Measurements from ENCODE around the gene SCG3. TPM values are rescaled to one million over a fixed set of nuclear protein-coding genes. Genes with fewer than 3 reads are reported as not detected.

Gene SCG3
- total RNA-seq, 1 donor from 2014 or later, result not detected

DNA sequence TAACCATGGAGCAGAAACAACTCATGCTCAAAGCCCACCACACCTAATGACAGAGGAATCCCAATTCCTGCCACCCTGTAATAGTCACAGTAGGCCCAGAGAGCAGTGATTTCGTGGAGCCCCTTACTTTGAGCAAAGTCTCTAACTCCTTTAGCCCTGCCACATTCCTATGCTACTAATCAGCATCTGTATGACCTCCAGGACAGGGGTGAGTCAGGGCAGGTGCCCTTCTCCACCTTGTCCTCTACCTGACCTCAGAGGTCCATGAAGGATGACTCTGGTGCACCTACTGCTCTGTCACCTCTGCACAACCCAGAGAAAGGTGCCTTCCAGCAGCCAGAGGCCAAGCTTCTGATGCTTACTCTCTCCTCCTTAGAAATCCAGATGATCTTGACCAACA lies 6.1 kb upstream of the SCG3 start:
- intact Hi-C loops (cut with DNase I), result no loop called here
- no peak for ATAC-seq
- no peak for DNase-seq (ENCODE audit: missing footprints)

DNA sequence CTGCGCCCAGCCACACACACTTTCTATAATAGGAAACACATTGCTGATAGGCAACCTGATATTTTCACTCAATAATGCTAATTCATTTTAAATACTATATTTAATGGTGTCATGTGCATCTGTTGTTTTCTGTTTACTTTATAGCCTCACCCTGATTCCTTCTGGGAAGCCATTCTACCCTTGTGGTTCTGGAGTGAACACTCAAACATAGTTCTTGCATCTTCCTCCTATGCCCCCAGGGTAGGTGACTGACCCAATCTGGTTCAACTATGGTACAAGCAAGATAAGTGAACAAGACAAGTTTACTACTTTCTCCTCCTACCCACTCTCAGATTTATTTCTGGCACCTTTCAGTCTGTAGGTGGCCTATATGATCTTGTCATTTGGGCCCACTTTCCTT lies 4.3 kb upstream of the SCG3 start:
- intact Hi-C loops (cut with DNase I), result no loop called here
- DNase-seq (ENCODE audit: missing footprints), result no peak
- no peak for ATAC-seq

DNA sequence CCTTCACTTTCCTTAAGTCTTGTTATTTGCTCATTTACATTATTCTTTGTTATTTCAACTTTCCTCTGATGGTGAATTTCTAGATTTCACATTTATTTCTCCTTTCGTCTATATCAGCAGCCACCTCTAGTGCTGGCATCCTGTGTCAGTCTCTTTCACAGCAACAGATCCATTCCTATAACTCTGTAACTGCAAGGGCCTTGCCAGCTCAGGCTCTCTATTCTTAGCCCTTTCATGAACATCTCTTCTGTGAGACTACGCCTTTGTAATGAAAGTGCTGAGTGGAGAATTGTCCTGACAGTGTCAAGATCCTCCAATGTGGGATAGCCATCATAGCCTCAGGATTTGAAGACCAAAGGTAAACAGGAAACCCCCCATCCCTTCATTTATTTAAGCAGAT lies 3.9 kb upstream of the SCG3 start:
- intact Hi-C loops (cut with DNase I), result no loop called here
- DNase-seq (ENCODE audit: missing footprints), result no peak
- ATAC-seq, result no peak

DNA sequence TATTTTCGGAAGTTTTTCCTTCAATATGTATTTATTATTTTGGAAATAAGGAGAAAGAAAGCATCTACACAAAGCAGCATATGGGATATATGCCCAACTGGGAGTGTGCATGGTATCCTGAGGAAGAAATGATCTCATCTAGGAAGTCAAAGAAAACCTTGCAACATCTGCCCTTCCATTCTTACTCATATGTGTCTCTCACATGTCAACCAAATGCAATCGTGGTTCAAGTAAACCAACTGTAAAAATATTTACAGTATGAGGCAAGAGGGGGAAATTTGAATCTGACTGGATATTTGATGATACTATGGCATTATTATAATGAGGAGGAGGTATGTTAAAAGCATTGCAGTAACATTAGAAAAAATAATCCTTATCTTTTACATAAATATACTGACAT lies 3.2 kb upstream of the SCG3 start:
- intact Hi-C loops (cut with DNase I), result no loop called here
- DNase-seq (ENCODE audit: missing footprints), result no peak
- ATAC-seq, result no peak

DNA sequence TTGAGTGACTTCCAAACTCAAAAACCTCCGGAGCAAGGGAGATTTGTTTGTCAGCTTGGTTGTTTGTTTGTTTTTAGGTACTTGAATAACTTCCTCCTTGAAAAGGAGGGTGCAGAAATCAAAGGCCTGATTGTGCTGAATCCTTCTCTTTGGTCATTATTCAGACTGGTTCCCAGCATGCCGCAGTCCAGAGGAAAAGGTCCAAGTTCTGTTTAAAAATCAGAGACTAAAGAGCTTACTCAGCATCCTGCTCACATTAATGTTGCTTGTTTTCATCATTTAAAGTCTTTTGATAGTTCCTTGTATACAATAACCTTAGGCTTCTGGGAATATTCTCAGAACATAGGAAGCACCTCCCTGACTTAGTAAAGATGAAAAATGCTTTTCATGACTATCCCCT lies 982 bp upstream of the SCG3 start:
- no peak for ATAC-seq
- intact Hi-C loops (cut with DNase I), result no loop called here
- no peak for DNase-seq (ENCODE audit: missing footprints)

DNA sequence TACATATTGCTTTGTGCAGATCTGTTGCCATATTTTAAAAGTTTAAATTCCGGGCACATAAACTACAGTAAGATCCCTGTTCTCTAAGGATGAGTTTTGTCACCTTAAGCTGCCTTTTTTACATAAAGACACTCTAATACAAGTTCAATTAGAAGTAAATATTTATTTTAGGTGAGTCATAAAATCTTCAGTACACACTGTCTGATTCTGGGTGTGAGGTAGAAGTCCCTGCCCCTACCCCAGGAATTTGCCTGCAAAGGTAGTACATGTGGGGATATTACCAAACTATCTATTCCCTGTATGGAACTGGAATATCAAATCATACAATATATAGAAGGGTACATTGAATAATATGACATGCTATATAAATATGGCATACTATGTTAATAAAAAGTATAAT lies 6.3 kb downstream of the SCG3 start:
- ATAC-seq (no peak), DNase-seq (ENCODE audit: missing footprints) (no peak)
- intact Hi-C loops (cut with DNase I), result no loop called here

DNA sequence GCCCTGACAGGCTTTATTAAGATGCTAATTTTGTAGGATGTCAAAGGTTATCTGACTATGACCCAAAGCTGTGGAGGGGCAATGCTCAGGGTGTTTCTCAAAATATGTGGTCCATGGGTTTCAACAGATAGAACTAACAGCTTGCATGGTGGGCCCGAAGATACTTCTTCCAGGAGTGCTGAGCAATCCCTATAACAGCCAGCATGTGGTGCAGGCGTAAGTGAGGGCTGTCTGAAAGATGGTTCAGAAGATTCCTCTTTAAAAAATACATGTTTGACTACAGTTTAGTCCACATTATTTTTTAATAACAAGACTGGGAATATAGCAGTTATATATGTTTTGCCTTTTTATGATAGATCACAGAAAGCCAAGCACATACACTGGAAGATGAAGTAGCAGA lies 7.6 kb downstream of the SCG3 start:
- ATAC-seq (no peak), DNase-seq (ENCODE audit: missing footprints) (no peak)
- intact Hi-C loops (cut with DNase I), result no loop called here

DNA sequence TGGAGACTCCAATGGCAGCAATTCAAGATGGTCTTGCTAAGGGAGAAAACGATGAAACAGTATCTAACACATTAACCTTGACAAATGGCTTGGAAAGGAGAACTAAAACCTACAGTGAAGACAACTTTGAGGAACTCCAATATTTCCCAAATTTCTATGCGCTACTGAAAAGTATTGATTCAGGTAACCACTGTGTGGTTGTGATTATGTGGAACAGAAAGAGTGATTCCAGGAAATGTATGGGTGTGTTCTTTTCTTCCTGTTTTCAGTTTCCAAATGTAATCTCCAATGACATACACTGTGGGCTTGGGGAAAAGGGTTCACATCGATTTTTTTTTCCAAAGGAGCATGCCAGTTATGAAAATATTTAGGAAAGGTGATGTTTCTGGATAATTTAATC lies 10.9 kb downstream of the SCG3 start:
- intact Hi-C loops (cut with DNase I), result no loop called here
- ATAC-seq, result no peak
- DNase-seq (ENCODE audit: missing footprints), result no peak

DNA sequence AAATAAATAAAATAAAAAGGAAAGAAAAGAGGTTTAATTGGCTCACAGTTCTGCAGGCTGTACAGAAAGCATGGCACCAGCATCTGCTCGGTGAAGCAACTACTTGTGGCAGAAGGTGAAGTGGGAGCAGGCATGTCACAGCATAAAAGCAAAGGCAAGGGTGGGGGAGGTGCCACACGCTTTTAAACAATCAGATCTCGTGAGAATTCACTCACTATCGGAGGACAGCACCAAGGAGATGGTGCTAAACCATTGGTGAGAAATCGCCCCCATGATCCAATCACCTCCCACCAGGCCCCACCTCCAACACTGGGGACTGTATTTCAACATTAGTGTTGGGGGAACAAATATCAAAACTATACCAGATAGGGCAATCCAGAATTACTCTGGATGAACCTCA lies 15.3 kb downstream of the SCG3 start:
- DNase-seq (ENCODE audit: missing footprints) (no peak), ATAC-seq (no peak)
- intact Hi-C loops (cut with DNase I), result no loop called here

DNA sequence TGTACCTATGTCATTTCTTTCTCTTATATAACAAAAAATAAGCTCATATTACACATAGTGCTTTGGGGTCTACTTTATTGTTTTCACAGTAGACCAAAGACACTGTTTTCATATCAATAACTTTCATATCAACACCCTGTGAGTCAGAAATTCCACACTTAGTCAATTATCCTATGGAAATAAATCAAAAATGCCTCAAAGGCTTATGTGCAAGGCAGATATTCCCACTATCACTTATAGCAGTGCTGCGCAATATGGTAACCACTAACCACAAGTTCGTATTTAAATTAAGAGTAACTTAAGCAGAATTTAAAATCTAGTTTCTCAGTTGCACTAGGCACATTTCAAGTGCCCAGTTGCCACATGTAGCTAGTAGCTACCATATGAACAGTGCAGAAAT lies 15.9 kb downstream of the SCG3 start:
- ATAC-seq, result no peak
- intact Hi-C loops (cut with DNase I), result no loop called here
- no peak for DNase-seq (ENCODE audit: missing footprints)

DNA sequence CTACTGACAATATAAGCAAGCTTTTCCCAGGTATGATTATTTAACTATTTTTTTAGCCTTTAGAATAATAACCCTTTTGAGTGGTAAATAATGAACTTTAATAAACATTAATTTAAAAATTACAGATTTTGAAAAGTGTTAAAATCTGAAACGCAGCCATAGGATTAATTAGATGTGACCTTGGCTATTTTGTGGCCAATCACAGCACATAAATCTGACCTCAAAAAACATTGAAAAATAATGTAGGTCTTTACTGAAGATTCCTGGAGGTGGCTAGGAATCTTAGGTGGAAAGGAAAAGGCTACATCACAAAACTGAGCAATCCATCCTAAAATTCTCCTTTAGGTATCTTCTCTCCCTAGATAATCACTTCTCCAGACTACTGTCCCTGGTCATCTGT lies 18.1 kb downstream of the SCG3 start:
- intact Hi-C loops (cut with DNase I), result no loop called here
- no peak for ATAC-seq
- no peak for DNase-seq (ENCODE audit: missing footprints)

DNA sequence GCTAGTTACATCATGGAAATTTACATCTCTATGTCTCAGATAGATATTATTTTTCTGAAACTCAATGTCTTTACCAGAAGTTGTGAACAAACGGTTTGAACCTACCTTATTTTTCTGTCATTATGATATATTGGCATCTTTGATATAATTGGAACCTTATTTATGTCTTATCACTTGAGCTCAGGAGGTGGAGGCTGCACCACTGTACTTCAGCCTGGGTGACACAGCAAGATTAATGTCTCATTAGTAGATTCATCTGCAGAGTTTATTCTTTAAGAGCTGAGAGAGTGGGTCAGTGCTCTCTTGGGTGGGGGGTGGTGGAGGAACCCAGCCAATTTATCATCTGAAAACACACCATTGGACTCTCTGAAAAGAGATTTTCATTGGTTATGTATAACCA lies 21.4 kb downstream of the SCG3 start:
- DNase-seq (ENCODE audit: missing footprints), result no peak
- ATAC-seq, result no peak
- intact Hi-C loops (cut with DNase I), result loop anchor here (10.0 kb wide), 1 partner anchor 52 kb away; the partner anchor contains the start of gene TMOD2

DNA sequence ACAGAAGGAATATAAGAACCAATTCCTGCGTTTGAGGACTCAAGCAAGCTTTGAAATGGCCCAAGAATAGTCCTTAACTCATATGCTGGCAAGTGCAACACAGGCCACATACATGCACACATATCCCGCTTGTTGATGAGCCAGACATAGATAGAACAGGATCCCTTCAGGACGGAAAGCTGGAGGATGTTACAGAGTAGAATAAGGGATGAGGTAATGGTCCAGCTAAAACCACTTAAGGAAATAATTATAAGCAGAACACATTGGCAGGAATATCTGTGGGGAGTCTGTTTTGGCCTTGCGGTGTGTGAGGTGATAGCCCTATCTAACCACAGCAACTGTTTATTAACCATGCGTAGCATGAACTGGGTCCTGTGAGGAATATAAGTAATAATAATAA lies 25.0 kb downstream of the SCG3 start:
- intact Hi-C loops (cut with DNase I), result loop anchor here (10.0 kb wide), 1 partner anchor 49 kb away; the partner anchor contains the start of gene TMOD2
- DNase-seq (ENCODE audit: missing footprints) (no peak), ATAC-seq (peak; percentile 69)

DNA sequence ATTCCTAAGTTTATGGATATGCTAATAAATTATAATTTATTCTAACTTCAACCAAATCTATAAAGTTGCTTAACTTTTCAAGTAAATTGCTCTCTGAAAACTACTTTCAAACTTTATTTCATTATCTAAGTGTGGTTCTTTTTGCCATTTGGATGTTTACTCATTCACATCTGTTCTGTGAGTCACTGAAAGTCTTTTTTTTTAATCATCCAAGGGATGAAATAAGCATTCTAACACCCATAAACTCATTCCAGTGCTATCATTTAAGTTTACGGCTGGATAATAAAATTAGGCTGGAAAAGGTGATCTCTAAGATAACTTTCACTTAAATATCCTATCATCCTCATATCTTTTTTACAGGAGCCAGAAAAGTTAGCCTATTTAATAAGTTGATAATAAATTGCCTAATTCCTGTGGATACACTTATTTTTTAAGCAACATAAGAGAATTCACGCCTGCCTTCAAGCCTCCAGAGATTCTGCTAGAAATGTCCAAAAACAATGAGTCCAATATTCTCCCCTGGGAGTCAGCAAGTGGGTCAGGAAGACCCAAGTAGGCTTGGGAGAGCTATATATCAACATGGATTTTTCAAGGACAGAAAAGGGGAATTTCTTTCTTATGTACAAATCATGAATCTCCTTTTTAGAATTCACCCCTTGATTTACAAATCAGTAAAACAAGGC lies 25.8 kb downstream of the SCG3 start:
- ATAC-seq (no peak), DNase-seq (ENCODE audit: missing footprints) (no peak)
- intact Hi-C loops (cut with DNase I), result loop anchor here (10.0 kb wide), 1 partner anchor 48 kb away; the partner anchor contains the start of gene TMOD2

DNA sequence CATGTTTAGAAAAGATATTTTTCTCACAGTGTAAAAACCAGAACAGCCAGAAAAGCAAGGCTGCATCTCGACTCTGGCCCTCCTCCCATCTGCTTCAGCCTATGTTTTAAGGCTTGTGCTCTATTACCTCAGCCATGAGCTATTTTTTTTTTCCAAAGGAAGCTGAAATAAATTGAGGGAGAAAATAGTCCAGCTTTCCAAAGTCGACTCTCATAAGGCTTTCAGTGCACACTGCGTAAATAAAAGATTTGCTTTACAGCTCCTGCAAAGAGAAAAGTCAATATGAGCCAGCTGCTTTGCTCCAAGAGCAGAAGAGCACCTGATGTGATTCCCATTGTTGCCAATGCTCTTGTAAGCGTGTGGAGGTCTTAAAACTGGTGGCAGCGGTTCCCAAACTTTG lies 26.7 kb downstream of the SCG3 start:
- intact Hi-C loops (cut with DNase I), result loop anchor here (10.0 kb wide), 1 partner anchor 47 kb away; the partner anchor contains the start of gene TMOD2
- no peak for DNase-seq (ENCODE audit: missing footprints)
- peak; percentile 56 for ATAC-seq

DNA sequence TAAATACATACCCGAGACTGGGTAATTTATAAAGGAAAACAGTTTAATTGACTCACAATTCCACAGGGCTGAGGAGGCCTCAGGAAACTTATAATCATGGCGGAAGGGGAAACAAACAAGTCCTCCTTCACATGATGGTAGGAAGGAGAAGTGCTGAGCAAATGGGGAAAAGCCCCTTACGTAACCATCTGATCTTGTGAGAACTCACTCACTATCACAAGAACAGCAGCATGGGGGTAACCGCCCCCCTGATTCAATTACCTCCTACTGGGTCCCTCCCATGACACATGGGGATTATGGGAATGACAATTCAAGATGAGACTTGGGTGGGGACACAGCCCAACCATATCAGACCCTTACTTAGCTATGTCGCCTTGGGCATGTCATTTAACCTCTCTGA lies 27.7 kb downstream of the SCG3 start:
- intact Hi-C loops (cut with DNase I), result loop anchor here (10.0 kb wide), 1 partner anchor 46 kb away; the partner anchor contains the start of gene TMOD2
- ATAC-seq (no peak), DNase-seq (ENCODE audit: missing footprints) (no peak)

DNA sequence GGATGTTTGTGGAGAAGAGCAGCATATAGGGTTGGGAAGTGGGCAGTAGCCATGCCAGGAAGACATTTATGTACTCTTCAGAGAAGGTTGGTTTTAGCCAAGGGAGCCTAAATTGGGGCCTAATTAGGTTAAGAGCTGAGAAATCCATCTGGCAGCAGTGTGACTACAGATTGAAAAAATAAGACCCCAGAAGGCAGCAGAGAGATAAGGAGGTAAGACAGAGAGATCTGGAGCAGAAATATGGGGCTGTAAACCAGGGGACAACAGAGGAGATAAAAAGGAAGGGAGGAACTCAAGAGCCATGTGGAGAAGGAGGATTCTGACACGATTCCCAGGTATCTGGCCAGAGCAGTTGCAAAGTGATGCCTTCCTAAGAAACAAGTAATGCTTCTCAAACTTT lies 32.9 kb downstream of the SCG3 start:
- ATAC-seq (no peak), DNase-seq (ENCODE audit: missing footprints) (no peak)
- intact Hi-C loops (cut with DNase I), result no loop called here

DNA sequence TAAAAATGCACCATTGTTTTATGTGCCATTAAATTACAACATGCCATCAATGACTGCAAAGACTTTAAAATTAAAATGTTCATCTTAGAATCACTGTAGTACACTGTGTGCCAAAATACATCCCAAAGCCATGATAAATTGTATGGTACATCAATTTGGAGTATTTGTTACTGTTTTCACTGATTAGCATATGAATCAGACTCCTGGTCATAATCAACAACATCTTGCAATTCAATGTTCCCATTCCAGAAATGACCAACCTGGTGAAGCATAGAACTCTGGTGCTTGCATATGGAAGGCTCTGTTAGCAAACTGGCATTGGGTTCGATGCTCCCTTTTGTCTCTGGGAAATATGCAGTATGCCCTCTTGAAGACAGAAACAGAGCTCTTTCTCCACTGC lies 33.6 kb downstream of the SCG3 start:
- DNase-seq (ENCODE audit: missing footprints), result no peak
- intact Hi-C loops (cut with DNase I), result no loop called here
- no peak for ATAC-seq

DNA sequence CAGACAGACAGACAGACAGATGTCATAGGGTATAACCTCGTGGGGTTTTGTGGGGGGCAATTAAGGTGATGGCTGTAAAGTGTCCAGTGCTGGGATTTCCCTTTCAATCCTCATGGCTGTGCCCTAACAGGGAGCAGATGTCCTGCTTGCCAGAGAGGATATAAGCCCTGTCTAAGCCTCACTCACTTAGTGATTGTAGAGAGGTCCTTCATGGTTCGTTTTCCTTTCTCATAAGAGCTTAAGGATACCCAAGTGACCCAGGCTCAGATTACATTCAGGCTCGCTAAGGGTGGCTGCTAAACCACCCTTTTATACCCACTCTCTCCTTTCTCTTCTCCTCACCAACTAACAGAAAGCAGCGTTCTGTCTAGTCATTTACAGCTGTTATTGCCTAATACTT lies 36.9 kb downstream of the SCG3 start:
- no peak for ATAC-seq
- intact Hi-C loops (cut with DNase I), result no loop called here
- no peak for DNase-seq (ENCODE audit: missing footprints)

DNA sequence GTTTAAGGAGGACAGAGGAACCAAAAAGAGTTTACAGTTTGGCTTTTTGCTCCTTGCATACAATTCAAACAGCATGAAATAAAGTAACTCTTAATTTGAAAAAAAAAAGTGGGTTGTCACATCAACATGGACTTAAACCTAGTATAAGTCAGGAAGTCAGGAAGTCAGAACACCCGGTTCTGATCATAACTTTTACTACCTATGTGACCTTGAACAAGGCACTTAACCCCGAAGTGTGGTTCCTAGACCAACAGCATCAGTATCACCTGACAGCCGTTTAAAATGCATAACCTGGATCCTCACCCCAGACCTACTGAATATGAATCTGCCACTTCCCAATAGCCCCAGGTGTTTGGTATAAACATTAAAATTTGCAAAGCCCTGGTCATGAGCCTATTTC lies 37.4 kb downstream of the SCG3 start:
- ATAC-seq (no peak), DNase-seq (ENCODE audit: missing footprints) (no peak)
- intact Hi-C loops (cut with DNase I), result no loop called here

Data from Right ventricle myocardium inferior (tissue), 1 donor.